ENCODE results near the gene PCBP4. TPM values are rescaled to one million over a fixed set of nuclear protein-coding genes. Genes with fewer than 3 reads are reported as not detected.

PCBP4 gene
- total RNA-seq, 1 experiment from 2014 or later = 48.8 TPM

DNA sequence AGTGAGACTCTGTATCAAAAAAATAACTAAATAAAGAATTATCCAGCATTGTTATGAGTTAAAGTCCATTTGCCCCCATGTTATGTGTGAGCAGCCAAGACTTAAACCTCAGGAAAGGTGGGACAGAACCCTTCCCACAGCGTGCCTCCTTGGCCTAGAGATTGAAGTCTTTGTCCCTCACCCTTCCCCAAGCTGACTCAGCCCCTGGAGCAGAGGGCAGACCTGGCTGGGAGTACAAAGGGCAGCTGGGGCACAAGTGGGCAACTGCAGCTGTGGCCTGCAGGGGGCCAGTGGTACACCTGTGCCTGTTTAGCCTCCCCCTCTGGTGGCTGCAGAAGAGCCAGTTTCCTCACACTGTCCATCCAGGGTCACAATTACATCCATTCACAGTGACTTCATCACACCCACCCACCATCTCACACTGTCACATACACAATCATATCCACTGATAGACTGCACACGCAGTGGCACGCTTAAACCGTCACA, 15.1 kb upstream of the PCBP4 start:
- H3K27ac ChIP-seq (ENCODE audit: low read depth, low read length) = peak overlapping the region; percentile 82
- no peaks in the 10 kb centered on the region for H3K9me2 ChIP-seq (ENCODE audit: insufficient read depth)
- H3K4me3 ChIP-seq (replicated peaks in 1 of 2; ENCODE audit: low read depth in 1 of 2, low read length in 2 of 2) = peak overlapping the region; percentile 75 to 86
- no peaks in the 10 kb centered on the region for H3K36me3 ChIP-seq (ENCODE audit: control insufficient read depth in 1 of 2, insufficient read depth in 2 of 2, low read length in 2 of 2)
- H3K4me2 ChIP-seq (ENCODE audit: low read length) = peak overlapping the region; percentile 98
- ATAC-seq (peak; percentile 73), DNase-seq (ENCODE audit: low read depth, low spot score) (peak; percentile 57)
- intact Hi-C loops (cut with micrococcal nuclease) = loop anchor here (5.0 kb wide), 1 partner anchor 265 kb away; no protein-coding TSS in a partner anchor
- RAD21 ChIA-PET (ENCODE audit: low non-redundant PET in 1 of 2, low total read pairs in 2 of 2, uncharacterized antibody in 2 of 2, unreplicated experiment in 2 of 2) = interaction anchor here (0.9 to 1.1 kb wide), 2 partner anchors 9 to 141 kb away, joined by 3 read pairs; no protein-coding TSS in a partner anchor
- no peaks in the 10 kb centered on the region for H3K9me3 ChIP-seq (ENCODE audit: control insufficient read depth in 1 of 2, insufficient read depth in 1 of 2, low read depth in 1 of 2, low read length in 2 of 2)
- peaks cover 24 to 56% of the 10 kb centered on the region in 2 experiments for H3K4me1 ChIP-seq (ENCODE audit: control insufficient read depth in 1 of 2, insufficient read depth in 2 of 2, low read length in 2 of 2)
- H2AFZ ChIP-seq (ENCODE audit: low read depth, low read length, poor library complexity, severe bottlenecking) = no peak overlapping the region
- H3K79me2 ChIP-seq (ENCODE audit: insufficient read depth, low read length) = peaks cover 12% of the 10 kb centered on the region
- no peaks in the 10 kb centered on the region for H4K20me1 ChIP-seq (ENCODE audit: insufficient read depth)
- TSS peak; percentile 77 for BruUV-seq (replicated peaks)
- POLR2A ChIA-PET = interaction anchor here (0.8 to 4.3 kb wide), 12 partner anchors 9 to 598 kb away, joined by 3 to 47 read pairs (median 6); partner anchors contain the start of genes ABHD14A, ABHD14B, DUSP7 and MANF
- CTCF ChIA-PET = interaction anchor here (0.9 to 3.3 kb wide), 12 partner anchors 9 to 264 kb away, joined by 3 to 47 read pairs (median 6); partner anchors contain the start of genes ABHD14A, ABHD14B, PARP3 and PCBP4
- H3K9ac ChIP-seq (ENCODE audit: low read length) = peak overlapping the region; percentile 79
- TF ChIP-seq POLR2A (IDR thresholded peaks at IDR 0.05; ENCODE audit: borderline replicate concordance, extremely low read depth, insufficient read depth, insufficient read length) = no peak
- TF ChIP-seq TCF7L2 (IDR thresholded peaks at IDR 0.05; ENCODE audit: borderline replicate concordance, extremely low read depth, insufficient read depth, insufficient read length) = peak; percentile 61
- TF ChIP-seq EZH2phosphoT487 (IDR thresholded peaks at IDR 0.05; ENCODE audit: borderline replicate concordance) = no peak
- TF ChIP-seq CTCF (IDR thresholded peaks at IDR 0.05 in 2 of 3, conservative IDR thresholded peaks at IDR 0.05 in 1 of 3; ENCODE audit: borderline replicate concordance in 1 of 3, insufficient read depth in 1 of 3, low read depth in 2 of 3, low read length in 2 of 3) = peak in 2 of 3 experiments; percentile 83 to 88; a peak in 4 of 6 replicates
- no peaks in the 10 kb centered on the region for H3K27me3 ChIP-seq (ENCODE audit: insufficient read depth, low read length)

DNA sequence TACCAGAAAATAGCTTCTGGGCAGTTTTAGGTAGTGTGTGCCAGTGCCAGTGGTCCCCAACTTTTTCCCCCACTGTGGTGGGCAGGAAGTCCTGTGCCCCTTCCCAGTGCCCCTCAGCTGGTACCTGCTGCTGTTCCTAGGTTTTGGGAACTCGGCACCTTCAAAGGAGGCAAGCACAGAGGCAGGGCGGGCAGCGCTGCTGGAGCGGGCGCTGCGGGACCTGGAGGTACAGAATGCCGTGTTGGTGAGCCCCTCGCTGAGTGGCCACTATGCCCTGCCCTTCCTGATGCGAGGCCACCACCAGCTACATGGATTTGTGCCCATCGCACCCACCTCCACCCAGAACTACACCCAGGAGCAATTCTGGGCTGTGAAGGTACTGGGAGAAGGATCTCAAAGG, 13.0 kb upstream of the PCBP4 start:
- TF ChIP-seq, protein P1, sequence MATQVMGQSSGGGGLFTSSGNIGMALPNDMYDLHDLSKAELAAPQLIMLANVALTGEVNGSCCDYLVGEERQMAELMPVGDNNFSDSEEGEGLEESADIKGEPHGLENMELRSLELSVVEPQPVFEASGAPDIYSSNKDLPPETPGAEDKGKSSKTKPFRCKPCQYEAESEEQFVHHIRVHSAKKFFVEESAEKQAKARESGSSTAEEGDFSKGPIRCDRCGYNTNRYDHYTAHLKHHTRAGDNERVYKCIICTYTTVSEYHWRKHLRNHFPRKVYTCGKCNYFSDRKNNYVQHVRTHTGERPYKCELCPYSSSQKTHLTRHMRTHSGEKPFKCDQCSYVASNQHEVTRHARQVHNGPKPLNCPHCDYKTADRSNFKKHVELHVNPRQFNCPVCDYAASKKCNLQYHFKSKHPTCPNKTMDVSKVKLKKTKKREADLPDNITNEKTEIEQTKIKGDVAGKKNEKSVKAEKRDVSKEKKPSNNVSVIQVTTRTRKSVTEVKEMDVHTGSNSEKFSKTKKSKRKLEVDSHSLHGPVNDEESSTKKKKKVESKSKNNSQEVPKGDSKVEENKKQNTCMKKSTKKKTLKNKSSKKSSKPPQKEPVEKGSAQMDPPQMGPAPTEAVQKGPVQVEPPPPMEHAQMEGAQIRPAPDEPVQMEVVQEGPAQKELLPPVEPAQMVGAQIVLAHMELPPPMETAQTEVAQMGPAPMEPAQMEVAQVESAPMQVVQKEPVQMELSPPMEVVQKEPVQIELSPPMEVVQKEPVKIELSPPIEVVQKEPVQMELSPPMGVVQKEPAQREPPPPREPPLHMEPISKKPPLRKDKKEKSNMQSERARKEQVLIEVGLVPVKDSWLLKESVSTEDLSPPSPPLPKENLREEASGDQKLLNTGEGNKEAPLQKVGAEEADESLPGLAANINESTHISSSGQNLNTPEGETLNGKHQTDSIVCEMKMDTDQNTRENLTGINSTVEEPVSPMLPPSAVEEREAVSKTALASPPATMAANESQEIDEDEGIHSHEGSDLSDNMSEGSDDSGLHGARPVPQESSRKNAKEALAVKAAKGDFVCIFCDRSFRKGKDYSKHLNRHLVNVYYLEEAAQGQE (IDR thresholded peaks at IDR 0.05; ENCODE audit: low read depth) = no peak
- TF ChIP-seq YY1 (IDR thresholded peaks at IDR 0.05; ENCODE audit: extremely low read depth, insufficient replicate concordance, low read depth, low read length) (no peak), ZFX (IDR thresholded peaks at IDR 0.05) (no peak), EZH2 (IDR thresholded peaks at IDR 0.05) (no peak), SP1 (IDR thresholded peaks at IDR 0.05; ENCODE audit: low read depth) (no peak), POLR2A (IDR thresholded peaks at IDR 0.05; ENCODE audit: borderline replicate concordance, extremely low read depth, insufficient read depth, insufficient read length) (no peak)
- TF ChIP-seq, protein P2, sequence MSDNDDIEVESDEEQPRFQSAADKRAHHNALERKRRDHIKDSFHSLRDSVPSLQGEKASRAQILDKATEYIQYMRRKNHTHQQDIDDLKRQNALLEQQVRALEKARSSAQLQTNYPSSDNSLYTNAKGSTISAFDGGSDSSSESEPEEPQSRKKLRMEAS (IDR thresholded peaks at IDR 0.05) = no peak
- POLR2A ChIA-PET = no interaction called here
- no peak for ATAC-seq
- Histone ChIP-seq H3K4me1 (ENCODE audit: control insufficient read depth in 1 of 2, insufficient read depth in 2 of 2, low read length in 2 of 2) (peaks cover 29 to 51% of the 10 kb centered on the region in 2 experiments), H3K79me2 (ENCODE audit: insufficient read depth, low read length) (peaks cover 12% of the 10 kb centered on the region), H3K9me3 (ENCODE audit: control insufficient read depth in 1 of 2, insufficient read depth in 1 of 2, low read depth in 1 of 2, low read length in 2 of 2) (no peaks in the 10 kb centered on the region), H2AFZ (ENCODE audit: low read depth, low read length, poor library complexity, severe bottlenecking) (no peak overlapping the region), H3K27ac (ENCODE audit: low read depth, low read length) (no peak overlapping the region; the same call in 1 of the 2 replicates), H3K4me2 (ENCODE audit: low read length) (no peak overlapping the region), H3K27me3 (ENCODE audit: insufficient read depth, low read length) (no peaks in the 10 kb centered on the region), H3K36me3 (ENCODE audit: control insufficient read depth in 1 of 2, insufficient read depth in 2 of 2, low read length in 2 of 2) (no peaks in the 10 kb centered on the region), H3K4me3 (replicated peaks in 1 of 2; ENCODE audit: low read depth in 1 of 2, low read length in 2 of 2) (no peak overlapping the region), H3K9me2 (ENCODE audit: insufficient read depth) (no peaks in the 10 kb centered on the region), H3K9ac (ENCODE audit: low read length) (no peak overlapping the region), H4K20me1 (ENCODE audit: insufficient read depth) (no peaks in the 10 kb centered on the region)
- CTCF ChIA-PET = no interaction called here
- no TSS peak for BruUV-seq (replicated peaks)
- RAD21 ChIA-PET (ENCODE audit: low non-redundant PET in 1 of 2, low total read pairs in 2 of 2, uncharacterized antibody in 2 of 2, unreplicated experiment in 2 of 2) = no interaction called here
- no peak for DNase-seq (ENCODE audit: low read depth, low spot score)
- intact Hi-C loops (cut with micrococcal nuclease) = loop anchor here (5.0 kb wide), 1 partner anchor 263 kb away; no protein-coding TSS in a partner anchor
